H1 (cell line): Measurements from ENCODE around the gene TNFRSF6B. TPM values are rescaled to one million over a fixed set of nuclear protein-coding genes. Genes with fewer than 3 reads are reported as not detected.

Experiments used
- CTCF ChIA-PET: fragments of 300-600 bp; sonication (Branson Sonifier 250); formaldehyde crosslinking; loops from one replicate; lab custom pipeline; 2021; ENCODE audit not compliant: partially characterized antibody; lab: Charles Lee
- POLR2A ChIA-PET: fragments of 300-600 bp; sonication (Branson Sonifier 250); formaldehyde crosslinking; loops from one replicate; lab custom pipeline; 2021; ENCODE audit warnings: inconsistent platforms; ENCODE audit not compliant: partially characterized antibody; lab: Charles Lee
- DNase-seq, 2 experiments: peaks; one replicate each; pipeline versions ENCODE4 v3.0.0 to v3.0.0-alpha.2; 2010 to 2022; ENCODE audit warnings: low spot score in 2 of 2, low read depth in 1 of 2, mixed read lengths in 1 of 2
- FAIRE-seq: peaks from 2 replicates; lab custom pipeline; 2011; peaks lifted over from hg19 to GRCh38; lab: Jason Lieb, UNC
- H2AFZ ChIP-seq: 2 replicates; pipeline ENCODE4 v1.8.1; 2012; ENCODE audit warnings: low read length, inconsistent platforms
- H2AK5ac ChIP-seq: 2 replicates; pipeline ENCODE4 v1.6.1; 2013; ENCODE audit warnings: low read depth, low read length
- H2BK120ac ChIP-seq: replicated peaks from 2 replicates; pipeline ENCODE3; 2013; ENCODE audit warnings: low read depth, low read length, inconsistent platforms
- H2BK12ac ChIP-seq: 2 replicates; pipeline ENCODE4 v1.6.1; 2013; ENCODE audit warnings: low read depth, low read length
- H2BK15ac ChIP-seq: 2 replicates; pipeline ENCODE4 v1.6.1; 2013; ENCODE audit warnings: low read length
- H2BK20ac ChIP-seq: 2 replicates; pipeline ENCODE4 v1.6.1; 2013; ENCODE audit warnings: low read length
- H2BK5ac ChIP-seq: 2 replicates; pipeline ENCODE4 v1.6.1; 2013; ENCODE audit warnings: low read depth, low read length
- H3K14ac ChIP-seq: 2 replicates; pipeline ENCODE4 v1.6.1; 2013; ENCODE audit warnings: inconsistent platforms; ENCODE audit not compliant: insufficient read length
- H3K18ac ChIP-seq: 2 replicates; pipeline ENCODE4 v1.6.1; 2013; ENCODE audit warnings: low read length; ENCODE audit errors: extremely low read depth
- H3K23ac ChIP-seq: 2 replicates; pipeline ENCODE4 v1.6.1; 2013; ENCODE audit warnings: inconsistent platforms; ENCODE audit not compliant: insufficient read length
- H3K23me2 ChIP-seq: 2 replicates; pipeline ENCODE4 v1.6.1; 2013; ENCODE audit warnings: low read depth, low read length
- H3K27ac ChIP-seq: 2 replicates; pipeline ENCODE4 v1.6.1; 2011; ENCODE audit warnings: low read depth, low read length, inconsistent platforms
- H3K27me3 ChIP-seq, 4 experiments: replicated peaks in 1 of 4; 1 replicate in 1 of 4; 2 replicates in 3 of 4; pipeline versions ENCODE4 v1.6.1 to v1.8.1; 2011 to 2013; ENCODE audit warnings: low read length in 3 of 4, mild to moderate bottlenecking in 3 of 4, inconsistent platforms in 2 of 4, mixed read lengths in 2 of 4, moderate library complexity in 1 of 4; ENCODE audit not compliant: control insufficient read depth in 3 of 4, insufficient read depth in 3 of 4; ENCODE audit errors: extremely low read depth in 1 of 4
- H3K36me3 ChIP-seq, 4 experiments: 2 replicates each; pipeline versions ENCODE4 v1.6.1 to v1.8.1; 2011 to 2013; ENCODE audit warnings: mild to moderate bottlenecking in 4 of 4, low read length in 3 of 4, moderate library complexity in 2 of 4, control low read depth in 1 of 4, inconsistent platforms in 1 of 4; ENCODE audit not compliant: insufficient read depth in 4 of 4, control insufficient read depth in 2 of 4
- H3K4ac ChIP-seq: replicated peaks from 2 replicates; pipeline ENCODE3; 2013; ENCODE audit warnings: low read length, low read depth, mixed read lengths, inconsistent platforms; ENCODE audit not compliant: insufficient read length
- H3K4me1 ChIP-seq, 4 experiments: replicated peaks in 1 of 4; 1 replicate in 1 of 4; 2 replicates in 3 of 4; pipeline versions ENCODE4 v1.6.1 to v1.8.1; 2011 to 2013; ENCODE audit warnings: low read length in 3 of 4, inconsistent platforms in 2 of 4, mixed read lengths in 1 of 4; ENCODE audit not compliant: insufficient read depth in 4 of 4, control insufficient read depth in 3 of 4
- H3K4me2 ChIP-seq, 2 experiments: 2 replicates each; pipeline versions ENCODE4 v1.6.1 to v1.8.1; 2011 to 2013; ENCODE audit warnings: low read depth in 2 of 2, low read length in 2 of 2, control low read depth in 1 of 2, inconsistent platforms in 1 of 2, mild to moderate bottlenecking in 1 of 2; ENCODE audit not compliant: insufficient read depth in 1 of 2
- H3K4me3 ChIP-seq, 4 experiments: fragments of 200-600, 300-600 bp in 1 of 4; sonication (generic), shearing (Covaris generic), sonication (Bioruptor Twin) in 1 of 4; 2 replicates each; pipeline versions ENCODE4 v1.5.1 to v1.8.1; 2011 to 2016; ENCODE audit warnings: low read length in 4 of 4, low read depth in 3 of 4, control low read depth in 2 of 4, inconsistent platforms in 2 of 4, mild to moderate bottlenecking in 2 of 4, mixed read lengths in 1 of 4, moderate library complexity in 1 of 4; ENCODE audit not compliant: insufficient read depth in 2 of 4; ENCODE audit errors: extremely low read depth in 1 of 4
- H3K56ac ChIP-seq: replicated peaks from 2 replicates; pipeline ENCODE3; 2013; ENCODE audit warnings: low read depth, mild to moderate bottlenecking, mixed read lengths, low read length, inconsistent platforms; ENCODE audit not compliant: insufficient read length
- H3K79me1 ChIP-seq: 2 replicates; pipeline ENCODE4 v1.6.1; 2013; ENCODE audit warnings: low read depth, low read length, control low read depth
- H3K79me2 ChIP-seq, 2 experiments: 2 replicates each; pipeline versions ENCODE4 v1.6.1 to v1.8.1; 2012 to 2013; ENCODE audit warnings: low read length in 2 of 2, mild to moderate bottlenecking in 2 of 2, inconsistent platforms in 1 of 2; ENCODE audit not compliant: insufficient read depth in 2 of 2, control insufficient read depth in 1 of 2
- H3K9ac ChIP-seq, 4 experiments: replicated peaks in 1 of 4; 1 replicate in 1 of 4; 2 replicates in 3 of 4; pipeline versions ENCODE4 v1.6.1 to v1.8.1; 2011 to 2013; ENCODE audit warnings: low read depth in 3 of 4, low read length in 3 of 4, control low read depth in 2 of 4, mild to moderate bottlenecking in 2 of 4, moderate library complexity in 2 of 4, inconsistent platforms in 1 of 4; ENCODE audit errors: extremely low read depth in 1 of 4
- H3K9me3 ChIP-seq, 2 experiments: 2 replicates each; pipeline versions ENCODE4 v1.6.1 to v1.8.1; 2012 to 2013; ENCODE audit warnings: mild to moderate bottlenecking in 2 of 2, moderate library complexity in 2 of 2, control low read depth in 1 of 2, inconsistent platforms in 1 of 2, low read depth in 1 of 2, low read length in 1 of 2, mixed read lengths in 1 of 2; ENCODE audit not compliant: insufficient read depth in 2 of 2
- H4K20me1 ChIP-seq, 2 experiments: replicated peaks in 1 of 2; 2 replicates each; pipeline versions ENCODE3 to v1.8.1; 2011 to 2013; ENCODE audit warnings: inconsistent platforms in 2 of 2, low read length in 2 of 2, mild to moderate bottlenecking in 1 of 2; ENCODE audit not compliant: insufficient read depth in 2 of 2, control insufficient read depth in 1 of 2
- H4K5ac ChIP-seq: 2 replicates; pipeline ENCODE4 v1.6.1; 2013; ENCODE audit warnings: low read length, low read depth, mixed read lengths, inconsistent platforms; ENCODE audit not compliant: insufficient read length
- H4K8ac ChIP-seq: 2 replicates; pipeline ENCODE4 v1.8.0; 2013; ENCODE audit warnings: mild to moderate bottlenecking, moderate library complexity, low read length, inconsistent platforms; ENCODE audit not compliant: insufficient read depth; ENCODE audit errors: extremely low read depth
- H4K91ac ChIP-seq: replicated peaks from 2 replicates; pipeline ENCODE3; 2013; ENCODE audit warnings: low read length, mixed read lengths, inconsistent platforms; ENCODE audit not compliant: insufficient read length
- GTF2F1 ChIP-seq: IDR thresholded peaks from 2 replicates; pipeline ENCODE4 v1.6.1; 2012; ENCODE audit warnings: low read depth, low read length, improper control_type of control experiment, borderline replicate concordance
- POLR2A ChIP-seq, 2 experiments: IDR thresholded peaks; 1 replicate in 1 of 2; 2 replicates in 1 of 2; pipeline ENCODE4 v1.6.1; 2011; ENCODE audit warnings: low read depth in 2 of 2, low read length in 2 of 2, mild to moderate bottlenecking in 2 of 2; ENCODE audit errors: control extremely low read depth in 1 of 2
- WGBS, 2 experiments: shearing (Covaris generic) in 1 of 2; methylation state at CpG; one replicate each; pipeline versions ENCODE4 v1.1.6 to v1.1.7; 2013 to 2015; ENCODE audit warnings: low lambda C conversion rate in 2 of 2, mixed read lengths in 2 of 2, inconsistent platforms in 1 of 2, low coverage in 1 of 2, missing lambda C conversion rate in 1 of 2; ENCODE audit not compliant: insufficient replicate concordance in 2 of 2, insufficient coverage in 1 of 2, insufficient read length in 1 of 2; ENCODE audit errors: extremely low coverage in 1 of 2, missing lambda C conversion rate in 1 of 2; 5-methylcytosine and 5-hydroxymethylcytosine counted together
- polyA plus RNA-seq, 7 experiments: library from polyadenylated mRNA; depleted of rRNA in 3 of 7; stranded (reverse) in 5 of 7; unstranded in 2 of 7; fragments of >200 nt in 5 of 7; fragments of 200-250 nt in 2 of 7; gene quantifications; 1 replicate in 5 of 7; 2 replicates in 1 of 7; 4 replicates in 1 of 7; pipeline versions ENCODE4 v1.2.1 to v1.2.3, GENCODE V29; 2011 to 2013; ENCODE audit warnings: missing spikeins in 2 of 7, mixed read lengths in 2 of 7
- total RNA-seq: library from RNA; stranded (reverse); fragmentation: NEBNext Ultra II Directional; extraction: Animal tissue kit (Norgen Biotek cat#: 25700); gene quantifications from 2 replicates; pipeline ENCODE4 v1.2.1, GENCODE V29; 2021

Gene TNFRSF6B
- total and polyA plus RNA-seq, 2 of the 8 experiments (the other 6 are each of a cell fraction or from before 2014, with no cell fraction given), result 3.1 TPM; not detected in 1

- Histone ChIP-seq H3K14ac (no peak overlapping the region), H3K56ac (no peak overlapping the region), H3K79me2 (no peaks in the 10 kb centered on the region), H3K9me3 (no peaks in the 10 kb centered on the region; a peak in 1 of 4 replicates), H3K79me1 (no peaks in the 10 kb centered on the region), H3K36me3 (peaks cover 0 to 3% (median 0%) of the 10 kb centered on the region in 4 experiments; a peak in 1 of 8 replicates), H3K27me3 (no peaks in the 10 kb centered on the region), H2AFZ (no peak overlapping the region), H4K8ac (no peak overlapping the region), H2AK5ac (no peak overlapping the region), H3K23ac (no peak overlapping the region), H2BK120ac (no peak overlapping the region), H3K4me1 (peaks cover 0 to 12% (median 7%) of the 10 kb centered on the region in 4 experiments; a peak in 4 of 7 replicates), H3K4ac (no peak overlapping the region), H3K23me2 (peaks cover 8% of the 10 kb centered on the region; the same call in 1 of the 2 replicates), H4K5ac (no peak overlapping the region), H3K9ac (no peak overlapping the region), H2BK5ac (peak overlapping the region; percentile 60; the same call in 1 of the 2 replicates), H4K91ac (no peak overlapping the region), H3K4me2 (peak overlapping the region; percentile 58 to 65), H3K27ac (no peak overlapping the region), H3K4me3 (peak overlapping the region in 1 of 4 experiments; percentile 45; a peak in 2 of 8 replicates), H3K18ac (no peak overlapping the region), H2BK20ac (no peak overlapping the region), H2BK12ac (peak overlapping the region; percentile 17; the same call in 1 of the 2 replicates), H2BK15ac (no peak overlapping the region), H4K20me1 (peaks cover 0 to 12% of the 10 kb centered on the region in 2 experiments)
- 78% methylated on average over 7 of the region's 7 CpGs; no CpG with 5 or more reads in 1 of the 2 experiments for WGBS, 2 experiments
- POLR2A ChIA-PET, result interaction anchor here (0.5 to 4.2 kb wide), 14 partner anchors 9 to 214 kb away, joined by 3 to 49 read pairs (median 4); partner anchors contain the start of genes ARFRP1, GMEB2, LIME1 and RTEL1
- CTCF ChIA-PET, result interaction anchor here (0.6 to 2.4 kb wide), 8 partner anchors 9 to 88 kb away, joined by 3 to 9 read pairs (median 4); partner anchors contain the start of genes ARFRP1 and ZGPAT
- FAIRE-seq (no peak), DNase-seq (no peak)
- TF ChIP-seq POLR2A (IDR thresholded peaks at IDR 0.05; ENCODE audit: control extremely low read depth in 1 of 2, low read depth in 2 of 2, low read length in 2 of 2) (peak in 1 of 2 experiments; percentile 55; a peak in 1 of 3 replicates), GTF2F1 (no peak)
Observed at GRCh38 chr20:63697357-63697867, 960 bp downstream of the TNFRSF6B start.
